ENCODE results near the gene STRIP1. TPM values are rescaled to one million over a fixed set of nuclear protein-coding genes. Genes with fewer than 3 reads are reported as not detected.

Gene STRIP1
- total and polyA plus RNA-seq, 2 of the 8 experiments (the other 6 are each of a cell fraction or from before 2014, with no cell fraction given): 21.3 to 45.6 TPM

DNA sequence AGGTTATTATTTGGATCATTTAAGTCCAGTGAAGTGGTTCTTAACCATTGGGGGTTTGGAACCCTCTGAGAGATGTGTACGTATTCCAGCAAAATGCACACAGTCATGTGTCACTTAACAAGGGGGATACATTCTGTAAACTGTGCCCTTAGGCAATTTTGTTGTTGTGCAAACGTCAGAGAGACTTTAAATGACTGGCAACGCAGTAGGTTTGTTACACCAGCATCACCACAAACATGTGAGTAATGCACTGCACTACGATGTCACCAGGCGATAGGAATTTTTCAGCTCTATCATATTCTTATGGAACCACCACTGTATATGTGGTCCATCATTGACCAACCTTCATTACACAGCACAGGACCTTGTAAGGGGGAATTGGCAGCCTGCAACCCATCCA, 37.9 kb upstream of the STRIP1 start (continued):
- TF ChIP-seq, protein P1, sequence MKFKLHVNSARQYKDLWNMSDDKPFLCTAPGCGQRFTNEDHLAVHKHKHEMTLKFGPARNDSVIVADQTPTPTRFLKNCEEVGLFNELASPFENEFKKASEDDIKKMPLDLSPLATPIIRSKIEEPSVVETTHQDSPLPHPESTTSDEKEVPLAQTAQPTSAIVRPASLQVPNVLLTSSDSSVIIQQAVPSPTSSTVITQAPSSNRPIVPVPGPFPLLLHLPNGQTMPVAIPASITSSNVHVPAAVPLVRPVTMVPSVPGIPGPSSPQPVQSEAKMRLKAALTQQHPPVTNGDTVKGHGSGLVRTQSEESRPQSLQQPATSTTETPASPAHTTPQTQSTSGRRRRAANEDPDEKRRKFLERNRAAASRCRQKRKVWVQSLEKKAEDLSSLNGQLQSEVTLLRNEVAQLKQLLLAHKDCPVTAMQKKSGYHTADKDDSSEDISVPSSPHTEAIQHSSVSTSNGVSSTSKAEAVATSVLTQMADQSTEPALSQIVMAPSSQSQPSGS (IDR thresholded peaks at IDR 0.05; ENCODE audit: low read length): no peak
- TF ChIP-seq, protein P2, sequence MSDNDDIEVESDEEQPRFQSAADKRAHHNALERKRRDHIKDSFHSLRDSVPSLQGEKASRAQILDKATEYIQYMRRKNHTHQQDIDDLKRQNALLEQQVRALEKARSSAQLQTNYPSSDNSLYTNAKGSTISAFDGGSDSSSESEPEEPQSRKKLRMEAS (IDR thresholded peaks at IDR 0.05): no peak
- no peak for TF ChIP-seq SIRT6 (IDR thresholded peaks at IDR 0.05; ENCODE audit: low read length)
- TF ChIP-seq, protein P3, sequence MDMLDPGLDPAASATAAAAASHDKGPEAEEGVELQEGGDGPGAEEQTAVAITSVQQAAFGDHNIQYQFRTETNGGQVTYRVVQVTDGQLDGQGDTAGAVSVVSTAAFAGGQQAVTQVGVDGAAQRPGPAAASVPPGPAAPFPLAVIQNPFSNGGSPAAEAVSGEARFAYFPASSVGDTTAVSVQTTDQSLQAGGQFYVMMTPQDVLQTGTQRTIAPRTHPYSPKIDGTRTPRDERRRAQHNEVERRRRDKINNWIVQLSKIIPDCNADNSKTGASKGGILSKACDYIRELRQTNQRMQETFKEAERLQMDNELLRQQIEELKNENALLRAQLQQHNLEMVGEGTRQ (IDR thresholded peaks at IDR 0.05; ENCODE audit: low read length): no peak
